K562 (cell line): Measurements from ENCODE around the gene AKAP6. TPM values are rescaled to one million over a fixed set of nuclear protein-coding genes. Genes with fewer than 3 reads are reported as not detected.

ENCODE experiments used
- BCLAF1 ChIP-seq, 2 experiments: fragments of 450-650 bp in 1 of 2; IDR thresholded peaks; 2 replicates each; pipeline ENCODE4 v1.6.1; 2011 to 2017; ENCODE audit warnings: low read depth in 2 of 2, antibody characterized with exemption in 1 of 2, borderline replicate concordance in 1 of 2, low read length in 1 of 2, mild to moderate bottlenecking in 1 of 2, mixed read lengths in 1 of 2; ENCODE audit not compliant: control insufficient read depth in 1 of 2
- GTF2F1 ChIP-seq: IDR thresholded peaks from 2 replicates; pipeline ENCODE4 v1.6.1; 2011; ENCODE audit warnings: low read depth, low read length, improper control_type of control experiment
- MXI1 ChIP-seq: IDR thresholded peaks from 2 replicates; pipeline ENCODE4 v1.6.1; 2011; ENCODE audit warnings: low read depth, mild to moderate bottlenecking, improper control_type of control experiment, low read length
- SP2 ChIP-seq: IDR thresholded peaks from 2 replicates; pipeline ENCODE4 v1.6.1; 2011; ENCODE audit warnings: mild to moderate bottlenecking, low read depth, low read length, moderate library complexity; ENCODE audit not compliant: poor library complexity, severe bottlenecking; ENCODE audit errors: extremely low read depth
- ZNF76 ChIP-seq: fragments of 250-450 bp; sonication (Bioruptor Pico); IDR thresholded peaks from 2 replicates; pipeline ENCODE4 v1.4.0; 2020; ENCODE audit warnings: mild to moderate bottlenecking, moderate library complexity, borderline replicate concordance
- polyA plus RNA-seq, 8 experiments: library from polyadenylated mRNA; depleted of rRNA in 4 of 8; stranded (reverse) in 5 of 8; unstranded in 3 of 8; fragments of >200 nt; fragmentation: Nextera tagmentation in 2 of 8; fragmentation: Illumina TruSeq in 1 of 8; extraction: Ambion mirVana in 2 of 8; extraction: Trizol in 1 of 8; gene quantifications; 2 replicates each; pipeline versions ENCODE4 v1.2.1 to v1.2.3, GENCODE V29; 2011 to 2014; ENCODE audit warnings: inconsistent platforms in 1 of 8, missing spikeins in 1 of 8
- total RNA-seq, 7 experiments: library from RNA; depleted of rRNA in 6 of 7; stranded (reverse); fragments of >200 nt in 6 of 7; fragmentation: Illumina TruSeq in 2 of 7; extraction: Trizol in 2 of 7; gene quantifications; 2 replicates each; pipeline versions ENCODE4 v1.2.1 to v1.2.3, GENCODE V29; 2011 to 2021; ENCODE audit warnings: low replicate concordance in 1 of 7
- TF ChIP-seq, protein P1 (sequence below): sonication (generic); formaldehyde crosslinking; IDR thresholded peaks from 2 replicates; pipeline ENCODE4 v1.8.1; 2022; ENCODE audit warnings: missing genetic modification reagents
- TF ChIP-seq, protein P2 (sequence below): fragments of 250-450 bp; sonication (Bioruptor Pico); IDR thresholded peaks from 2 replicates; pipeline ENCODE4 v1.8.0; 2022; ENCODE audit warnings: moderate library complexity, mild to moderate bottlenecking, inconsistent platforms

The AKAP6 gene
- total and polyA plus RNA-seq, 9 of the 15 experiments (the other 6 are each of a cell fraction or from before 2014, with no cell fraction given) = 0.03 to 1.7 (median 0.48) TPM

- TF ChIP-seq BCLAF1 (IDR thresholded peaks at IDR 0.05; ENCODE audit: borderline replicate concordance in 1 of 2, control insufficient read depth in 1 of 2, low read depth in 2 of 2, low read length in 1 of 2) (no peak), SP2 (no peak), ZNF76 (no peak), GTF2F1 (no peak), MXI1 (no peak)
- TF ChIP-seq, protein P1, sequence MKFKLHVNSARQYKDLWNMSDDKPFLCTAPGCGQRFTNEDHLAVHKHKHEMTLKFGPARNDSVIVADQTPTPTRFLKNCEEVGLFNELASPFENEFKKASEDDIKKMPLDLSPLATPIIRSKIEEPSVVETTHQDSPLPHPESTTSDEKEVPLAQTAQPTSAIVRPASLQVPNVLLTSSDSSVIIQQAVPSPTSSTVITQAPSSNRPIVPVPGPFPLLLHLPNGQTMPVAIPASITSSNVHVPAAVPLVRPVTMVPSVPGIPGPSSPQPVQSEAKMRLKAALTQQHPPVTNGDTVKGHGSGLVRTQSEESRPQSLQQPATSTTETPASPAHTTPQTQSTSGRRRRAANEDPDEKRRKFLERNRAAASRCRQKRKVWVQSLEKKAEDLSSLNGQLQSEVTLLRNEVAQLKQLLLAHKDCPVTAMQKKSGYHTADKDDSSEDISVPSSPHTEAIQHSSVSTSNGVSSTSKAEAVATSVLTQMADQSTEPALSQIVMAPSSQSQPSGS (CRISPR knock-in tag) = no peak
- TF ChIP-seq, protein P2, sequence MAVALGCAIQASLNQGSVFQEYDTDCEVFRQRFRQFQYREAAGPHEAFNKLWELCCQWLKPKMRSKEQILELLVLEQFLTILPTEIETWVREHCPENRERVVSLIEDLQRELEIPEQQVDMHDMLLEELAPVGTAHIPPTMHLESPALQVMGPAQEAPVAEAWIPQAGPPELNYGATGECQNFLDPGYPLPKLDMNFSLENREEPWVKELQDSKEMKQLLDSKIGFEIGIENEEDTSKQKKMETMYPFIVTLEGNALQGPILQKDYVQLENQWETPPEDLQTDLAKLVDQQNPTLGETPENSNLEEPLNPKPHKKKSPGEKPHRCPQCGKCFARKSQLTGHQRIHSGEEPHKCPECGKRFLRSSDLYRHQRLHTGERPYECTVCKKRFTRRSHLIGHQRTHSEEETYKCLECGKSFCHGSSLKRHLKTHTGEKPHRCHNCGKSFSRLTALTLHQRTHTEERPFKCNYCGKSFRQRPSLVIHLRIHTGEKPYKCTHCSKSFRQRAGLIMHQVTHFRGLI = no peak
- TF ChIP-seq, all 486 proteins: peak for 0
Measured at GRCh38 chr14:32722631-32723183, 393.6 kb downstream of the AKAP6 start (continued).
